ENCODE results near the gene PCNX3.

DNA sequence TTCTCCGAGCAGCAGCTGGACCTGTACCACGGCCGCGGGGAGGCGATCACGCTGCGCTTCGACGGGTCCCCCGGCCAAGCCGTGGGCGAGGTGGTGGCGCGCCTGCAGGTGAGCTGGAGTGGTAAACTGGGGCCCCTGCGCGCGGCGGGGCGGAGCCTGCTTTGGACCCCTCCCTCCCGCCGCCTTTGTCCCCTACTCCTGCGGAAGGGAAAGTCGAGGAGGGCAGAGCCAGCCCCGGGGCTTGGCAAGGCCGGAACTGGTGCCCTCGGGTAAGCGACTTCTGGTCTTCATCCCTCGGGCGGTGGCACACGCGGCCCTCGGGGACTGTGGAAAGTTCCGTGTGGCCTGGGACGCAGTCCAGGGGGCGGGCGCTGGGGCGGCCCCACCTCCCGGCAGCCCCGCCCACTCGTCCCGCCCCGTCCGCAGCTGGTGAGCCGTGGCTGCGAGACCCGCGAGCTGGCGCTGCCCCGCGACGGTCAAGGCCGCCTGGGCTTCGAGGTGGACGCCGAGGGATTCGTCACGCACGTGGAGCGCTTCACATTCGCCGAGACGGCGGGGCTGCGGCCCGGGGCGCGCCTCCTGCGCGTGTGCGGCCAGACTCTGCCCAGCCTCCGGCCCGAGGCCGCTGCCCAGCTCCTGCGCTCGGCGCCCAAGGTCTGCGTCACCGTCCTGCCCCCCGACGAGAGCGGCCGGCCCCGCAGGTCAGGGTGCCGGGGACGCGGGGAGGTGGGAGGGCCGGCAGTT is 31.6 kb downstream of the PCNX3 start:
- TF ChIP-seq, protein P1, sequence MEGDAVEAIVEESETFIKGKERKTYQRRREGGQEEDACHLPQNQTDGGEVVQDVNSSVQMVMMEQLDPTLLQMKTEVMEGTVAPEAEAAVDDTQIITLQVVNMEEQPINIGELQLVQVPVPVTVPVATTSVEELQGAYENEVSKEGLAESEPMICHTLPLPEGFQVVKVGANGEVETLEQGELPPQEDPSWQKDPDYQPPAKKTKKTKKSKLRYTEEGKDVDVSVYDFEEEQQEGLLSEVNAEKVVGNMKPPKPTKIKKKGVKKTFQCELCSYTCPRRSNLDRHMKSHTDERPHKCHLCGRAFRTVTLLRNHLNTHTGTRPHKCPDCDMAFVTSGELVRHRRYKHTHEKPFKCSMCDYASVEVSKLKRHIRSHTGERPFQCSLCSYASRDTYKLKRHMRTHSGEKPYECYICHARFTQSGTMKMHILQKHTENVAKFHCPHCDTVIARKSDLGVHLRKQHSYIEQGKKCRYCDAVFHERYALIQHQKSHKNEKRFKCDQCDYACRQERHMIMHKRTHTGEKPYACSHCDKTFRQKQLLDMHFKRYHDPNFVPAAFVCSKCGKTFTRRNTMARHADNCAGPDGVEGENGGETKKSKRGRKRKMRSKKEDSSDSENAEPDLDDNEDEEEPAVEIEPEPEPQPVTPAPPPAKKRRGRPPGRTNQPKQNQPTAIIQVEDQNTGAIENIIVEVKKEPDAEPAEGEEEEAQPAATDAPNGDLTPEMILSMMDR (IDR thresholded peaks at IDR 0.05): peak in 1 of 7 experiments; percentile 2
- TF ChIP-seq POLR2A (IDR thresholded peaks at IDR 0.05): peak in 1 of 3 donors; percentile 12

Data from body of pancreas (tissue), 4 donors.